Panc1 (cell line): ENCODE measurements around the gene ZNF124.
"Not testable (repeated sequence)": the region's sequence is repeated elsewhere in the genome, so short reads cannot be mapped to it uniquely, and the experiment has no call there.

Experiments
- POLR2AphosphoS5 ChIP-seq: IDR thresholded peaks from 2 replicates; pipeline ENCODE4 v1.6.1; 2012; ENCODE audit warnings: mild to moderate bottlenecking, low read depth, low read length, moderate library complexity
- TF ChIP-seq, protein P1 (sequence below): fragments of 450-650 bp; IDR thresholded peaks from 2 replicates; pipeline ENCODE4 v1.5.1; 2017; ENCODE audit warnings: mild to moderate bottlenecking

DNA sequence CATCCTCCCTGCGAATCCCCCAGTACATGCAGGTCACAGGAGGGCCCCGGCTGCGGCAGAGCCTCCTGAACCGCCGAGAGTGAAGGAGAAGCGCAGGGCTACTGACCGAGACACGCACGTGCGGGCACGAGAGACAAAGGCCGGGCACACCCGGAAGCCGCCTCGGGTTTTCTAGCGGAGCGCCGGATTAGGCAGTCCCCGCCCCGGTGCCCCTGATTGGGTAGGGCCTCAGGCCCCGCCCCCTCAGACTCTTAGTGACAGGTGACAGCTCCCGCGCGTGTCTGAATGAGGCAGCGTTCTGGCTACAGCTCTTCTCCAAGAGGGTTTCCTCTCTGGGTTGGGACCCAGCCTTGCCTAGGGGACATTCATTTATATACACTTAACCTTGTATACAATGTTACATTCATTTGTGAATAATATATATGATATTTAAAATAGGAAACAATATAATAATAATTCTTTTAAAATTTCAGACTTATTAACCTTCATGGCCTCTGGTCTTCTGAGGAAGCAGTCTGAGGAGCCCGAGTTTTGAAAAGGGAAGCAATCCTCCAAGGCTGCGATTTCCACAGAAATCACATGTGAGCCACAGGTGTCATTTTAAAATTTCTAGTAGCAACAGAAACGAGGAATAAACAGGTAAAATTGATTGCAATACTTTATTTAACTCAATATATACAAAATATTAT, at the start of gene ZNF124:
- TF ChIP-seq, protein P1, sequence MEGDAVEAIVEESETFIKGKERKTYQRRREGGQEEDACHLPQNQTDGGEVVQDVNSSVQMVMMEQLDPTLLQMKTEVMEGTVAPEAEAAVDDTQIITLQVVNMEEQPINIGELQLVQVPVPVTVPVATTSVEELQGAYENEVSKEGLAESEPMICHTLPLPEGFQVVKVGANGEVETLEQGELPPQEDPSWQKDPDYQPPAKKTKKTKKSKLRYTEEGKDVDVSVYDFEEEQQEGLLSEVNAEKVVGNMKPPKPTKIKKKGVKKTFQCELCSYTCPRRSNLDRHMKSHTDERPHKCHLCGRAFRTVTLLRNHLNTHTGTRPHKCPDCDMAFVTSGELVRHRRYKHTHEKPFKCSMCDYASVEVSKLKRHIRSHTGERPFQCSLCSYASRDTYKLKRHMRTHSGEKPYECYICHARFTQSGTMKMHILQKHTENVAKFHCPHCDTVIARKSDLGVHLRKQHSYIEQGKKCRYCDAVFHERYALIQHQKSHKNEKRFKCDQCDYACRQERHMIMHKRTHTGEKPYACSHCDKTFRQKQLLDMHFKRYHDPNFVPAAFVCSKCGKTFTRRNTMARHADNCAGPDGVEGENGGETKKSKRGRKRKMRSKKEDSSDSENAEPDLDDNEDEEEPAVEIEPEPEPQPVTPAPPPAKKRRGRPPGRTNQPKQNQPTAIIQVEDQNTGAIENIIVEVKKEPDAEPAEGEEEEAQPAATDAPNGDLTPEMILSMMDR: not testable (repeated sequence)
- TF ChIP-seq POLR2AphosphoS5: not testable (repeated sequence)
